HG03521 (cell line): ENCODE results near the gene TCEAL3.
"Not testable (repeated sequence)": the region's sequence is repeated elsewhere in the genome, so short reads cannot be mapped to it uniquely, and the experiment has no call there.

ENCODE experiments used
- ATAC-seq: cut with Tn5 transposase; IDR thresholded peaks from one replicate; pipeline ENCODE4 v1.9.1; 2021; ENCODE audit warnings: mild to moderate bottlenecking, moderate library complexity; ENCODE audit not compliant: unreplicated experiment

The TCEAL3 gene

GRCh38 chrX:103607364-103608305, at the start of gene TCEAL3:
TSS of gene TCEAL3 (plus strand) at chrX:103607963. CDS start at chrX:103609065, 1,102 bp downstream.
- ATAC-seq = peak; percentile 49

- ATAC-seq = no peak
Measured at GRCh38 chrX:103560256-103560655, 47.5 kb upstream of the TCEAL3 start.

GRCh38 chrX:103562801-103563200, 45.0 kb upstream of the TCEAL3 start:
- no peak for ATAC-seq

- ATAC-seq = peak; percentile 54
Measured at GRCh38 chrX:103565197-103565596, 42.6 kb upstream of the TCEAL3 start.

GRCh38 chrX:103565752-103566151, 42.0 kb upstream of the TCEAL3 start:
- ATAC-seq = no peak

GRCh38 chrX:103571121-103571520, 36.6 kb upstream of the TCEAL3 start:
- ATAC-seq = no peak

- ATAC-seq = no peak
Measured at GRCh38 chrX:103571726-103572125, 36.0 kb upstream of the TCEAL3 start.

GRCh38 chrX:103573202-103573601, 34.6 kb upstream of the TCEAL3 start:
- no peak for ATAC-seq

- ATAC-seq = no peak
Measured at GRCh38 chrX:103584596-103584995, 23.2 kb upstream of the TCEAL3 start.

GRCh38 chrX:103585411-103586313, 22.1 kb upstream of the TCEAL3 start, which contains the start of gene TCEAL4:
TSS of gene TCEAL4 (plus strand) at chrX:103585515. CDS start at chrX:103586676, 1,161 bp downstream.
- peak; percentile 85 for ATAC-seq

- no peak for ATAC-seq
Measured at GRCh38 chrX:103586314-103586646, 21.5 kb upstream of the TCEAL3 start.

- no peak for ATAC-seq
Measured at GRCh38 chrX:103586659-103587058, 21.1 kb upstream of the TCEAL3 start.

GRCh38 chrX:103592295-103592694, 15.5 kb upstream of the TCEAL3 start:
- ATAC-seq = not testable (repeated sequence)

- ATAC-seq = not testable (repeated sequence)
Measured at GRCh38 chrX:103595202-103595601, 12.6 kb upstream of the TCEAL3 start.

- ATAC-seq = peak; percentile 32
Measured at GRCh38 chrX:103608306-103608963, 672 bp downstream of the TCEAL3 start.

GRCh38 chrX:103610282-103610681, 2.5 kb downstream of the TCEAL3 start:
- no peak for ATAC-seq

GRCh38 chrX:103613362-103613890, 5.7 kb downstream of the TCEAL3 start:
- ATAC-seq = no peak

GRCh38 chrX:103614999-103615398, 7.2 kb downstream of the TCEAL3 start:
- no peak for ATAC-seq

GRCh38 chrX:103615781-103616371, 8.1 kb downstream of the TCEAL3 start:
- ATAC-seq = no peak

- ATAC-seq = no peak
Measured at GRCh38 chrX:103616676-103617186, 9.0 kb downstream of the TCEAL3 start.
